ENCODE measurements around the gene CFAP61.

The CFAP61 gene

GRCh38 chr20:20225325-20226043, 173.2 kb downstream of the CFAP61 start:
- Histone ChIP-seq H3K79me2 (ENCODE audit: insufficient read depth, low read length) (no peaks in the 10 kb centered on the region), H3K4me3 (ENCODE audit: low read length, poor library complexity, severe bottlenecking) (no peak overlapping the region), H3K9me2 (replicated peaks; ENCODE audit: low read depth, low read length) (no peaks in the 10 kb centered on the region), H3K9me3 (ENCODE audit: insufficient read depth, low read depth, low read length) (no peaks in the 10 kb centered on the region), H2AFZ (ENCODE audit: low read length) (no peak overlapping the region), H3K9ac (ENCODE audit: low read depth, low read length, poor library complexity, severe bottlenecking) (no peak overlapping the region), H3K4me2 (ENCODE audit: low read depth, low read length, poor library complexity, severe bottlenecking) (no peak overlapping the region), H3K4me1 (ENCODE audit: insufficient read depth, low read length, poor library complexity, severe bottlenecking) (no peaks in the 10 kb centered on the region), H3F3A (ENCODE audit: low read depth) (no peaks in the 10 kb centered on the region), H3K36me3 (ENCODE audit: insufficient read depth, low read length) (no peaks in the 10 kb centered on the region), H4K20me1 (ENCODE audit: insufficient read depth, low read length, poor library complexity, severe bottlenecking) (no peaks in the 10 kb centered on the region), H3K27me3 (ENCODE audit: insufficient read depth, low read length, poor library complexity, severe bottlenecking) (no peaks in the 10 kb centered on the region)
- no peak for TF ChIP-seq EZH2phosphoT487 (IDR thresholded peaks at IDR 0.05; ENCODE audit: borderline replicate concordance)
- TF ChIP-seq, protein P1, sequence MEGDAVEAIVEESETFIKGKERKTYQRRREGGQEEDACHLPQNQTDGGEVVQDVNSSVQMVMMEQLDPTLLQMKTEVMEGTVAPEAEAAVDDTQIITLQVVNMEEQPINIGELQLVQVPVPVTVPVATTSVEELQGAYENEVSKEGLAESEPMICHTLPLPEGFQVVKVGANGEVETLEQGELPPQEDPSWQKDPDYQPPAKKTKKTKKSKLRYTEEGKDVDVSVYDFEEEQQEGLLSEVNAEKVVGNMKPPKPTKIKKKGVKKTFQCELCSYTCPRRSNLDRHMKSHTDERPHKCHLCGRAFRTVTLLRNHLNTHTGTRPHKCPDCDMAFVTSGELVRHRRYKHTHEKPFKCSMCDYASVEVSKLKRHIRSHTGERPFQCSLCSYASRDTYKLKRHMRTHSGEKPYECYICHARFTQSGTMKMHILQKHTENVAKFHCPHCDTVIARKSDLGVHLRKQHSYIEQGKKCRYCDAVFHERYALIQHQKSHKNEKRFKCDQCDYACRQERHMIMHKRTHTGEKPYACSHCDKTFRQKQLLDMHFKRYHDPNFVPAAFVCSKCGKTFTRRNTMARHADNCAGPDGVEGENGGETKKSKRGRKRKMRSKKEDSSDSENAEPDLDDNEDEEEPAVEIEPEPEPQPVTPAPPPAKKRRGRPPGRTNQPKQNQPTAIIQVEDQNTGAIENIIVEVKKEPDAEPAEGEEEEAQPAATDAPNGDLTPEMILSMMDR (conservative IDR thresholded peaks at IDR 0.05; ENCODE audit: low read length) = no peak

DNA sequence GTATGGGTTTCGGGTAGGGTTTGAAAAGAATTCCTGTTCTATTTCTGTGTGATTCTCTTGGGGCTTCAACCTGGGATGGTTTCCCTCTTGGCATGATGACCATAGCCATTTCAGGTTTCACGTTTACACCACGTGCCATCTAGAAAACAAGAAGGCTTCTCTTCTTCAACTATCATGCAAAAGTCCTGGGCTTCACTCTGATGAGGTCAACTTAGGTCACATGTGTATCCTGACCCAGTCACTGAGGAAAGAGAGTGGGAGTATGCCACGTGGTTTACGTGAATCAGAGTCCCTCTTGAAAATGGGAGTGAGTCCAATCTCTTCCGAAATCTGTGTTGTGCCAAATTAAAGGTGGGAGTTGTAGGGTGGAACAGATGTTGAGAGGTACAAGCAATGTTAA, 174.2 kb downstream of the CFAP61 start:
- H3K36me3 ChIP-seq (ENCODE audit: insufficient read depth, low read length) = no peaks in the 10 kb centered on the region
- H3K4me2 ChIP-seq (ENCODE audit: low read depth, low read length, poor library complexity, severe bottlenecking) = no peak overlapping the region
- no peaks in the 10 kb centered on the region for H3F3A ChIP-seq (ENCODE audit: low read depth)
- H3K4me1 ChIP-seq (ENCODE audit: insufficient read depth, low read length, poor library complexity, severe bottlenecking) = no peaks in the 10 kb centered on the region
- no peak overlapping the region for H2AFZ ChIP-seq (ENCODE audit: low read length)
- no peak overlapping the region for H3K4me3 ChIP-seq (ENCODE audit: low read length, poor library complexity, severe bottlenecking)
- H3K79me2 ChIP-seq (ENCODE audit: insufficient read depth, low read length) = no peaks in the 10 kb centered on the region
- no peaks in the 10 kb centered on the region for H3K9me2 ChIP-seq (replicated peaks; ENCODE audit: low read depth, low read length)
- TF ChIP-seq EZH2phosphoT487 (IDR thresholded peaks at IDR 0.05; ENCODE audit: borderline replicate concordance) = no peak
- TF ChIP-seq, protein P1 (conservative IDR thresholded peaks at IDR 0.05; ENCODE audit: low read length) = no peak
- no peaks in the 10 kb centered on the region for H4K20me1 ChIP-seq (ENCODE audit: insufficient read depth, low read length, poor library complexity, severe bottlenecking)
- no peaks in the 10 kb centered on the region for H3K27me3 ChIP-seq (ENCODE audit: insufficient read depth, low read length, poor library complexity, severe bottlenecking)
- H3K9me3 ChIP-seq (ENCODE audit: insufficient read depth, low read depth, low read length) = no peaks in the 10 kb centered on the region
- no peak overlapping the region for H3K9ac ChIP-seq (ENCODE audit: low read depth, low read length, poor library complexity, severe bottlenecking)

DNA sequence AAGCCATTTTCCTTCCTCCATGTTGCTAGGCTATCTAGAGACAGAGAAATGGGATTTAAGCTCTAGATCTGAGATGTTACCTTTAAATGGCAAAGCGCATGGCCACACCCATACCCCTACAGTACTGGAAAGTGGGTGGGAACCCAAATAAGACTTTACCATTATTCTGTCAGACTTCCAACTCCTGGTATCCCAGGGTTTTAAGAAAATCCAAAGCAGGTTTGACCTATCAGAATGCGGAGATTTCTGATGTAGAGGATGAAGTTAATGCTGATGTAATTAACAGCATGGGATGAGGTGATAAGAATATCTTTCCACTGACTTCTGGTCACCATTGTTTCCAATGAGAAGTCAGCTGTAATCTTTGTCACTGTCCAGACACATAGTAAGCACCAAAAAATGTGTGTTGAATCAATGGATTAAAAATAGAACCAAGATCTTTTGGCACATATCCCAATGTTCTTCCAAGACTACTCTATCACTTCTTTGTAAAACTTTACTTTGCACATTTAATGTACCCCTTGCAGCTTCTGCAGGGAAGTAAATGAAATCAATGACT, 174.8 kb downstream of the CFAP61 start:
- H3K4me2 ChIP-seq (ENCODE audit: low read depth, low read length, poor library complexity, severe bottlenecking) = no peak overlapping the region
- no peaks in the 10 kb centered on the region for H3K36me3 ChIP-seq (ENCODE audit: insufficient read depth, low read length)
- no peaks in the 10 kb centered on the region for H3K79me2 ChIP-seq (ENCODE audit: insufficient read depth, low read length)
- no peaks in the 10 kb centered on the region for H3K9me3 ChIP-seq (ENCODE audit: insufficient read depth, low read depth, low read length)
- H3K4me3 ChIP-seq (ENCODE audit: low read length, poor library complexity, severe bottlenecking) = no peak overlapping the region
- no peaks in the 10 kb centered on the region for H3F3A ChIP-seq (ENCODE audit: low read depth)
- H3K27me3 ChIP-seq (ENCODE audit: insufficient read depth, low read length, poor library complexity, severe bottlenecking) = no peaks in the 10 kb centered on the region
- H3K9me2 ChIP-seq (replicated peaks; ENCODE audit: low read depth, low read length) = no peaks in the 10 kb centered on the region
- H4K20me1 ChIP-seq (ENCODE audit: insufficient read depth, low read length, poor library complexity, severe bottlenecking) = no peaks in the 10 kb centered on the region
- no peak overlapping the region for H2AFZ ChIP-seq (ENCODE audit: low read length)
- no peaks in the 10 kb centered on the region for H3K4me1 ChIP-seq (ENCODE audit: insufficient read depth, low read length, poor library complexity, severe bottlenecking)
- H3K9ac ChIP-seq (ENCODE audit: low read depth, low read length, poor library complexity, severe bottlenecking) = no peak overlapping the region
- TF ChIP-seq EZH2phosphoT487 (IDR thresholded peaks at IDR 0.05; ENCODE audit: borderline replicate concordance) = no peak
- TF ChIP-seq, protein P1 (conservative IDR thresholded peaks at IDR 0.05; ENCODE audit: low read length) = no peak

Measured in Loucy (cell line).